A673 (cell line): ENCODE results near the gene KCNK16. TPM values are rescaled to one million over a fixed set of nuclear protein-coding genes. Genes with fewer than 3 reads are reported as not detected.

Experiments
- BruUV-seq: library from RNA; stranded (reverse); fragments of 400-500 nt; replicated peaks from 2 replicates; lab custom pipeline; 2021; lab: Mats Ljungman, UMichigan
- CTCF ChIA-PET: fragments of 300-600 bp; sonication (Branson Sonifier 250); formaldehyde crosslinking; loops from one replicate; lab custom pipeline; 2022; ENCODE audit warnings: antibody characterized with exemption; lab: Charles Lee
- POLR2A ChIA-PET: fragments of 300-600 bp; sonication (Branson Sonifier 250); formaldehyde crosslinking; loops from one replicate; lab custom pipeline; 2022; ENCODE audit warnings: antibody characterized with exemption; ENCODE audit not compliant: low non-redundant PET; lab: Charles Lee
- DNase-seq: peaks from one replicate; pipeline ENCODE4 v3.0.0-alpha.2; 2015; ENCODE audit warnings: low spot score
- H3K27ac ChIP-seq: fragments of 200-600 bp; sonication (generic); 2 replicates; pipeline ENCODE4 v1.5.1; 2016; ENCODE audit warnings: mixed run types, low read depth, mild to moderate bottlenecking, mixed read lengths, antibody characterized with exemption, low read length; ENCODE audit not compliant: poor library complexity, severe bottlenecking
- H3K27me3 ChIP-seq: fragments of 200-600 bp; sonication (generic); replicated peaks from 2 replicates; pipeline ENCODE4 v1.6.1; 2017; ENCODE audit warnings: mixed run types, low read depth, mild to moderate bottlenecking, mixed read lengths, antibody characterized with exemption, low read length; ENCODE audit not compliant: insufficient read depth, poor library complexity
- H3K36me3 ChIP-seq: fragments of 200-600 bp; sonication (generic); 2 replicates; pipeline ENCODE4 v1.6.1; 2016; ENCODE audit warnings: mixed run types, mild to moderate bottlenecking, mixed read lengths, antibody characterized with exemption, low read length; ENCODE audit not compliant: insufficient read depth, poor library complexity, severe bottlenecking
- H3K4me1 ChIP-seq: fragments of 200-600 bp; sonication (generic); 2 replicates; pipeline ENCODE4 v1.6.1; 2017; ENCODE audit warnings: mixed run types, mild to moderate bottlenecking, mixed read lengths, antibody characterized with exemption, low read length; ENCODE audit not compliant: insufficient read depth, poor library complexity, severe bottlenecking
- H3K4me3 ChIP-seq: fragments of 200-600 bp; sonication (generic); 2 replicates; pipeline ENCODE4 v1.5.1; 2016; ENCODE audit warnings: low read depth, mixed run types, mild to moderate bottlenecking, mixed read lengths, low read length; ENCODE audit not compliant: poor library complexity, severe bottlenecking
- H3K9me3 ChIP-seq: fragments of 200-600 bp; sonication (generic); 2 replicates; pipeline ENCODE4 v1.6.1; 2016; ENCODE audit warnings: mixed run types, low read depth, mild to moderate bottlenecking, mixed read lengths, antibody characterized with exemption, low read length; ENCODE audit not compliant: poor library complexity, severe bottlenecking
- EZH2 ChIP-seq: fragments of 200-600 bp; sonication (generic); IDR thresholded peaks from 2 replicates; pipeline ENCODE4 v1.6.1; 2017; ENCODE audit warnings: borderline replicate concordance, low read depth, mild to moderate bottlenecking, mixed read lengths, antibody characterized with exemption, low read length; ENCODE audit not compliant: poor library complexity, severe bottlenecking
- intact Hi-C: fragments of 100-400 bp; cut with micrococcal nuclease; formaldehyde crosslinking; loops from one replicate; pipeline ENCODE4 v1.10.0; 2022; ENCODE audit not compliant: unreplicated experiment
- total RNA-seq: library from RNA; stranded (reverse); gene quantifications from 2 replicates; pipeline ENCODE4 v1.2.3, GENCODE V29; 2021
- TF ChIP-seq, protein P1 (sequence below): fragments of 300-800, 200-600 bp; sonication (generic); conservative IDR thresholded peaks from 2 replicates; pipeline ENCODE4 v1.5.1; 2017; ENCODE audit warnings: low read depth, mild to moderate bottlenecking, antibody characterized with exemption, low read length, moderate library complexity, mixed read lengths

The KCNK16 gene
- total RNA-seq, 1 experiment from 2014 or later: not detected

DNA sequence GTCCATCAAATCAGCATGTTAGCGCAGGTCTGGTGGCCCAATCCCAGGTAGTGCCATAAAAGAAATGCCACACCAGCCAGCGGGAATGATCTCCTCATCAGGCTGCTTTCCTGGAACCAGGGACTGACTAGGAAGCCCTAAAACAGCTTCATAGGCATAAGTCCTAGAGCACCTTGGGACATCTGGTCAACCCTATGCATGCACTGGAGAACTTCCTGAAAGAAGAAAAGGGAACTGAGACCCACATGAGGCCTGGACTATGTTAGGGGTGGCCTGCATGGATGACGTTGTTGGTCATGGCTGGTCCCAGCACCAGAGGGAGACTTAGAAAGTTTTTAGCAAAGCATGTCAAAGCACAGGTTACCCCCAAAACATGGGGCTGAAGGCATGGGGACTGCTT lies 7.6 kb upstream of the KCNK16 start:
- Histone ChIP-seq H3K36me3 (no peaks in the 10 kb centered on the region), H3K4me3 (no peak overlapping the region), H3K4me1 (no peaks in the 10 kb centered on the region), H3K27me3 (peaks cover 26% of the 10 kb centered on the region), H3K27ac (no peak overlapping the region), H3K9me3 (no peaks in the 10 kb centered on the region)
- intact Hi-C loops: no loop called here
- POLR2A ChIA-PET: no interaction called here
- CTCF ChIA-PET: no interaction called here
- BruUV-seq: no TSS peak
- TF ChIP-seq, protein P1, sequence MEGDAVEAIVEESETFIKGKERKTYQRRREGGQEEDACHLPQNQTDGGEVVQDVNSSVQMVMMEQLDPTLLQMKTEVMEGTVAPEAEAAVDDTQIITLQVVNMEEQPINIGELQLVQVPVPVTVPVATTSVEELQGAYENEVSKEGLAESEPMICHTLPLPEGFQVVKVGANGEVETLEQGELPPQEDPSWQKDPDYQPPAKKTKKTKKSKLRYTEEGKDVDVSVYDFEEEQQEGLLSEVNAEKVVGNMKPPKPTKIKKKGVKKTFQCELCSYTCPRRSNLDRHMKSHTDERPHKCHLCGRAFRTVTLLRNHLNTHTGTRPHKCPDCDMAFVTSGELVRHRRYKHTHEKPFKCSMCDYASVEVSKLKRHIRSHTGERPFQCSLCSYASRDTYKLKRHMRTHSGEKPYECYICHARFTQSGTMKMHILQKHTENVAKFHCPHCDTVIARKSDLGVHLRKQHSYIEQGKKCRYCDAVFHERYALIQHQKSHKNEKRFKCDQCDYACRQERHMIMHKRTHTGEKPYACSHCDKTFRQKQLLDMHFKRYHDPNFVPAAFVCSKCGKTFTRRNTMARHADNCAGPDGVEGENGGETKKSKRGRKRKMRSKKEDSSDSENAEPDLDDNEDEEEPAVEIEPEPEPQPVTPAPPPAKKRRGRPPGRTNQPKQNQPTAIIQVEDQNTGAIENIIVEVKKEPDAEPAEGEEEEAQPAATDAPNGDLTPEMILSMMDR: no peak
- no peak for TF ChIP-seq EZH2
- no peak for DNase-seq

GRCh38 chr6:39328066-39328465 lies 5.6 kb upstream of the KCNK16 start:
- CTCF ChIA-PET: no interaction called here
- H3K4me3 ChIP-seq: no peak overlapping the region
- no peaks in the 10 kb centered on the region for H3K36me3 ChIP-seq
- DNase-seq: no peak
- POLR2A ChIA-PET: no interaction called here
- H3K4me1 ChIP-seq: no peaks in the 10 kb centered on the region
- TF ChIP-seq EZH2: no peak
- TF ChIP-seq, protein P1: no peak
- H3K9me3 ChIP-seq: no peaks in the 10 kb centered on the region
- no TSS peak for BruUV-seq
- intact Hi-C loops: no loop called here
- H3K27me3 ChIP-seq: peaks cover 29% of the 10 kb centered on the region
- no peak overlapping the region for H3K27ac ChIP-seq

- no TSS peak for BruUV-seq
- intact Hi-C loops: no loop called here
- Histone ChIP-seq H3K36me3 (no peaks in the 10 kb centered on the region), H3K9me3 (no peaks in the 10 kb centered on the region), H3K27me3 (peaks cover 25% of the 10 kb centered on the region), H3K27ac (no peak overlapping the region), H3K4me3 (no peak overlapping the region), H3K4me1 (no peaks in the 10 kb centered on the region)
- CTCF ChIA-PET: no interaction called here
- TF ChIP-seq EZH2: no peak
- TF ChIP-seq, protein P1: no peak
- no peak for DNase-seq
- POLR2A ChIA-PET: no interaction called here
These were observed 5.0 kb upstream of the KCNK16 start for GRCh38 chr6:39327507-39327906.
